Lower leg skin (tissue), 3 donors: ENCODE data around the gene LRRC8A.
"Not testable (repeated sequence)": the region's sequence is repeated elsewhere in the genome, so short reads cannot be mapped to it uniquely, and the experiment has no call there.

Source experiments
- POLR2A ChIP-seq, 2 donors: fragments of 450-650 bp; IDR thresholded peaks; one replicate each; pipeline ENCODE4 v1.6.1; 2016 to 2017; ENCODE audit warnings: antibody characterized with exemption in 2 of 2, mild to moderate bottlenecking in 1 of 2, moderate library complexity in 1 of 2
- TF ChIP-seq, protein P1 (sequence below), 3 donors: fragments of 450-650 bp; IDR thresholded peaks; one replicate each; pipeline ENCODE4 v1.5.1; 2016; ENCODE audit warnings: antibody characterized with exemption in 3 of 3, mild to moderate bottlenecking in 3 of 3, moderate library complexity in 2 of 3

DNA sequence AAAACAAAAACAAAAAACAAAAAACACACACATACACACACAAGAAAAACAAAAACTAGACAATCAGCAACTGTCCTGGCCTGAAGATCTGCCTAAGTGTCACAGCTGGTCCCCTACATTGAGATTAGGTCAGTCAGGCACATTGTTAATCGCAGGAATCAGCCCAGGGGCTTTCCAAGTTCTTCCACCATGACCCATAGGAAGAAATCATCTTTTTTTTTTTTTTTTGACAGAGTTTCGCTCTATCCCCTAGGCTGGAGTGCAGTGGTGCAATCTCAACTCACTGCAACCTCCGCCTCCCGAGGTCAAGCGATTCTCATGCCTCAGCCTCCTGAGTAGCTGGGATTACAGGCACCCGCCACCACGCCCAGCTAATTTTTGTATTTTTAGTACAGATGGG lies 38.8 kb upstream of the LRRC8A start:
- TF ChIP-seq, protein P1, sequence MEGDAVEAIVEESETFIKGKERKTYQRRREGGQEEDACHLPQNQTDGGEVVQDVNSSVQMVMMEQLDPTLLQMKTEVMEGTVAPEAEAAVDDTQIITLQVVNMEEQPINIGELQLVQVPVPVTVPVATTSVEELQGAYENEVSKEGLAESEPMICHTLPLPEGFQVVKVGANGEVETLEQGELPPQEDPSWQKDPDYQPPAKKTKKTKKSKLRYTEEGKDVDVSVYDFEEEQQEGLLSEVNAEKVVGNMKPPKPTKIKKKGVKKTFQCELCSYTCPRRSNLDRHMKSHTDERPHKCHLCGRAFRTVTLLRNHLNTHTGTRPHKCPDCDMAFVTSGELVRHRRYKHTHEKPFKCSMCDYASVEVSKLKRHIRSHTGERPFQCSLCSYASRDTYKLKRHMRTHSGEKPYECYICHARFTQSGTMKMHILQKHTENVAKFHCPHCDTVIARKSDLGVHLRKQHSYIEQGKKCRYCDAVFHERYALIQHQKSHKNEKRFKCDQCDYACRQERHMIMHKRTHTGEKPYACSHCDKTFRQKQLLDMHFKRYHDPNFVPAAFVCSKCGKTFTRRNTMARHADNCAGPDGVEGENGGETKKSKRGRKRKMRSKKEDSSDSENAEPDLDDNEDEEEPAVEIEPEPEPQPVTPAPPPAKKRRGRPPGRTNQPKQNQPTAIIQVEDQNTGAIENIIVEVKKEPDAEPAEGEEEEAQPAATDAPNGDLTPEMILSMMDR (IDR thresholded peaks at IDR 0.05) = not testable (repeated sequence)
- TF ChIP-seq POLR2A (IDR thresholded peaks at IDR 0.05) = not testable (repeated sequence)
